Spleen (tissue), 7 donors: ENCODE data around the gene LRRC8E.

Experiments used
- CTCF ChIP-seq, 11 experiments: fragments of 200-600 bp in 7 of 11; fragments of 450-650 bp in 4 of 11; sonication (generic) in 4 of 11; IDR thresholded peaks in 8 of 11; conservative IDR thresholded peaks in 3 of 11; 1 replicate in 7 of 11; 2 replicates in 4 of 11; pipeline versions ENCODE4 v1.4.0 to v1.8.0; 2016 to 2021; ENCODE audit warnings: antibody characterized with exemption in 11 of 11, inconsistent platforms in 4 of 11, mild to moderate bottlenecking in 1 of 11
- POLR2A ChIP-seq, 3 donors: fragments of 450-650 bp; IDR thresholded peaks; one replicate each; pipeline ENCODE4 v1.5.1; 2017; ENCODE audit warnings: antibody characterized with exemption in 3 of 3, mild to moderate bottlenecking in 1 of 3
- donor health status: DM: no; HTN: no; CAD: no; lungs with moderate emphysema.
- donor health status: DM: no; HTN: no; CAD: no.
- donor health status: DM: no; HTN: no; CAD: no.

- TF ChIP-seq CTCF (IDR thresholded peaks at IDR 0.05 in 8 of 11, conservative IDR thresholded peaks at IDR 0.05 in 3 of 11) (no peak), POLR2A (IDR thresholded peaks at IDR 0.05) (no peak)
Measured at GRCh38 chr19:7915250-7916102, 27.2 kb downstream of the LRRC8E start.
